GM10266 (cell line): ENCODE results near the gene KCNT1.

ENCODE experiments used
- DNase-seq: peaks from one replicate; pipeline ENCODE4 v3.0.0; 2012; ENCODE audit errors: extremely low spot score
- CTCF ChIP-seq: IDR thresholded peaks from 2 replicates; pipeline ENCODE4 v1.5.1; 2012; ENCODE audit warnings: mild to moderate bottlenecking, low read depth; ENCODE audit not compliant: control insufficient read depth, insufficient read depth; ENCODE audit errors: missing control alignments

The KCNT1 gene

GRCh38 chr9:135815830-135816650, 114.1 kb downstream of the KCNT1 start:
- no peak for TF ChIP-seq CTCF
- DNase-seq, result no peak

- no peak for DNase-seq
- no peak for TF ChIP-seq CTCF
These were observed 114.6 kb downstream of the KCNT1 start for GRCh38 chr9:135816651-135816970.

- no peak for TF ChIP-seq CTCF
These were observed 116.1 kb downstream of the KCNT1 start for GRCh38 chr9:135817951-135818717.

GRCh38 chr9:135818718-135819475, 116.9 kb downstream of the KCNT1 start:
- no peak for TF ChIP-seq CTCF
- no peak for DNase-seq

More at GRCh38 chr9:135817951-135818717, 116.1 kb downstream of the KCNT1 start:
- DNase-seq, result no peak

- DNase-seq, result no peak
- no peak for TF ChIP-seq CTCF
These were observed 117.9 kb downstream of the KCNT1 start for GRCh38 chr9:135819905-135820304.

GRCh38 chr9:135820661-135821060, 118.7 kb downstream of the KCNT1 start:
- no peak for DNase-seq
- no peak for TF ChIP-seq CTCF
